HG03460 (cell line): Measurements from ENCODE around the gene FNDC3A.
"Not testable (repeated sequence)": the region's sequence is repeated elsewhere in the genome, so short reads cannot be mapped to it uniquely, and the experiment has no call there.

ENCODE experiments used
- ATAC-seq: cut with Tn5 transposase; IDR thresholded peaks from one replicate; pipeline ENCODE4 v1.9.1; 2021; ENCODE audit not compliant: unreplicated experiment

The FNDC3A gene

GRCh38 chr13:48976576-48977285 lies 1.0 kb downstream of the FNDC3A start:
- ATAC-seq = peak; percentile 2

GRCh38 chr13:48977286-48977625 lies 1.5 kb downstream of the FNDC3A start:
- no peak for ATAC-seq

DNA sequence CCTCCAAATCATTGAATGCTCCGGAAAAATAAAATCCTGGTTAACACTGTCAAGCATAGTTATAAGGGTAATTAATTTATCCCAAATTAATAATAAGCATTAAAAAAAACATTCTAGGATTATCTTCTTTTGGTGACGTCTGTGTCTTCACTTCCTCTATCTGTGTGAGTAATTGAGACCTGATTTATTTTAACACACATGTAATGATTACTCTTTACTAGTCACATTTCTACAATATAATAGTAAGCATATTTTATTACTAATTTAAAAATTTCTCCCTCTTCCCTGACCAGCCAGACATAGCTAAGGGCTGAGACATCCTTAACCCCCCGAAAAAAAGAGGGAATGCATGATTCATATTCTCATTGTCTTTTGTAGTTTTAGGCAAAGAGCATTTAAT lies 2.3 kb downstream of the FNDC3A start:
- no peak for ATAC-seq

GRCh38 chr13:48978942-48979601 lies 3.4 kb downstream of the FNDC3A start:
- ATAC-seq = no peak

DNA sequence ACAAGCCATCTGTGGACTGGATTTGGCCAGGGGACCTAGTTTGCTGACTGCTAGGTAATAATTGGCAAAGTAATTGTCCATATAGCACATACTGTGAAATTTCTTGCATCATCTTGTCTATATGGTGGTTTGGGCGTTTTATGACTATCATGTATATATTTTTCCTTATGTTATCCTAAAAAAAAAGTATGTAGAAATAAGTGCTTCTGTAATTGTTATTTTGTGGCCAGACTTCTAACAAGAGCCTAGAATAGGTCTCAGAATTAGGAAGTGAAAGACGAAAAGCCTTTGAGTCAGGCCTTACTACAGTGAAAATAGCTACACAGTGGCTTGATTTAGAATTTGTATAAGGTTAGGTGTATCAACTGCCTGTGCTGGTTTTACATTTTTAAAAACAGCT lies 4.2 kb downstream of the FNDC3A start:
- peak; percentile 55 for ATAC-seq

- ATAC-seq = no peak
Measured at GRCh38 chr13:48983331-48983730, 7.6 kb downstream of the FNDC3A start.

- no peak for ATAC-seq
Measured at GRCh38 chr13:48985756-48986155, 10.0 kb downstream of the FNDC3A start.

DNA sequence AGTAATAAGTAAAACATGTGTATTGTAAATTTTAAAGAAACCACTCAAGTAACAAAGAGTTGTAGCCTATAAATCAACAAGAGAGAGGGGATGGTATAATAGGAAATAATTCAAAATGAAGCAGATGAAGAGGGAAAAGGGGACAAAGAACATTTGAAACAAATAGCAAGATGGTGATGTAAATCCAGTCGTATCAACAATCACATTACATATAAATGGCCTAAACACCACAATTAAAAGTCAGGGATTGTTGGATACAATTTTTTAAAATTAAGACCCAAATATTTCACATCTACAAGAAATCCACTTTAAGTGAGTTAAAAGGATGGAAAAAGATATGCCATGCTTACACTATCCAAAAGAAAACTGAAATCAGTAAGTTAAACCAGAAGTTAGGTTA lies 15.2 kb downstream of the FNDC3A start:
- no peak for ATAC-seq

DNA sequence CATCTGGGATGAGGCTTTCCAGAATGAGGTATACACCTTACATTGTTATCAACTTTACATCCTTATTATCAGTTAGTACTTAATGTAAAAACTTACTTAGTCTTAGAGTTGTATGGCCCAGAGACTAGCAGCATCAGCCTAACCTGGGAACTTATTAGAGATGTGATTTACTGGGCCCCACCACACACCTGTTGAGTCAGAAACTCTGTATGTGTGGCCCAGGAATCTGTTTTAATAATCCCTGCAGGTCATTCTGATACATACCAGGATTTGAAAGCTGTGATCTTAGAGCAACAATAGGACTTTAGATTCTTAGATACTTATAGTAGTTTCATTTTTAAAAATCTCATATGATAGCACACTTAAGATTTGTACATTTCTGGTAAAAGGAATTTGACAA lies 17.4 kb downstream of the FNDC3A start:
- no peak for ATAC-seq

GRCh38 chr13:48994706-48995105 lies 19.0 kb downstream of the FNDC3A start:
- ATAC-seq = peak; percentile 84

DNA sequence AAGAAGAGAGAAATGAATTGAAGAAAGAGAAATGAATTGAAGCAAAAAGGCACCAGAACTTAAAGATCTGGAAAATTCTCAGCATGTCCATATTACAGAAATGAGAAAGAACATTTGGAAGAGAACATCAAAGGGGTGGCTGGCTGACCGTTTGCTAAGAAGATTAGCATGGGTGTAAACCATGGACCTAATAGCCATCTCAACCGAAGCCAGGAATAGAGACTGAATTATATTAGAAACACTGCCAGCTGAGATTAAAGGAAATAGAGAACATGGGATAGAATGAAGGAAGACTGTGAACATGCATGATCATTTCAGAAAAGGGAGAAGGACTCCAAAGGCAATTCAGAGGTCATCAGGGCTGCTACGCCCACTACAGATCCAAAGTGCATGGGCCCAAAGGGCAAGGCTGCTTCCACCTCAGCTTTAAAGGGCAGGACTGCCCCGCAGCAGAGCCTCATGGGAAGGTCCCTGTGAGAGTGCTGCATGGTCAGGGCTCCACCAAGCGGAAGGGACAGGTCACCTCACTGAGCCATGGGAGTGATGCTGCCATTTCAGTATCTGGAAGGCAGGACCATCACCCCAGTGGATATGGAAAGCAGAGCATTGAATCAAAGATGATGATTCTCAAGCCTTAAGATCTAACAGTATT lies 23.1 kb downstream of the FNDC3A start:
- ATAC-seq = no peak

DNA sequence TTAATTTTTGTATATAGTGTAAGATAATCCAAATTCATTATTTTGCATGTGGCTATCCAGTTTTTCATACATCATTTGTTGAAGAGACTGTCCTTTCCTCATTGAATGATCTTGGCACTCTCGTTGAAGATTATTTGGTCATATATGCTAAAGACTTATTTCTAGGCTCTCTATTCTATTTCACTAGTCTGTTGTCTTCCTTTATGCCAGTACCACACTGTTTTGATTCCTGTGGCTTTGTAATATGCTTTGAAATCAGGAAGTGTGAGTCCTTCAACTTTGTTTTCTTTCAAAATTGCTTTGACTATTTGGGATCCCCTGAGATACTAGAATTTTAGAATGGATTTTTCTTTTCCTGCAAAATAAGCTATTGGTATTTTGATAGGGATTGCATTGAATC lies 24.5 kb downstream of the FNDC3A start:
- no peak for ATAC-seq

DNA sequence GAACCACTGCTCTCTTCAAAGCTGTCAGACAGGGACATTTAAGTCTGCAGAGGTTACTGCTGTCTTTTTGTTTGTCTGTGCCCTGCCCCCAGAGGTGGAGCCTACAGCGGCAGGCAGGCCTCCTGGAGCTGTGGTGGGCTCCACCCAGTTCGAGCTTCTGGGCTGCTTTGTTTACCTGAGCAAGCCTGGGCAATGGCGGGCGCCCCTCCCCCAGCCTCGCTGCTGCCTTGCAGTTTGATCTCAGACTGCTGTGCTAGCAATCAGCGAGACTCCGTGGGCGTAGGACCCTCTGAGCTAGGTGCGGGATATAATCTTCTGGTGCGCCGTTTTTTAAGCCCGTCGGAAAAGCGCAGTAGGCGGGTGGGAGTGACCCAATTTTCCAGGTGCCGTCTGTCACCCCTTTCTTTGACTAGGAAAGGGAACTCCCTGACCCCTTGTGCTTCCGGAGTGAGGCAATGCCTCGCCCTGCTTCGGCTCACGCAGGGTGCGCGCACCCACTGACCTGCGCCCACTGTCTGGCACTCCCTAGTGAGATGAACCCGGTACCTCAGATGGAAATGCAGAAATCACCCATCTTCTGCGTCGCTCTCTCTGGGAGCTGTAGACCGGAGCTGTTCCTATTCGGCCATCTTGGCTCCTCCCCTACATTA lies 43.4 kb downstream of the FNDC3A start:
- ATAC-seq = not testable (repeated sequence)

- no peak for ATAC-seq
Measured at GRCh38 chr13:49020328-49020727, 44.6 kb downstream of the FNDC3A start.

DNA sequence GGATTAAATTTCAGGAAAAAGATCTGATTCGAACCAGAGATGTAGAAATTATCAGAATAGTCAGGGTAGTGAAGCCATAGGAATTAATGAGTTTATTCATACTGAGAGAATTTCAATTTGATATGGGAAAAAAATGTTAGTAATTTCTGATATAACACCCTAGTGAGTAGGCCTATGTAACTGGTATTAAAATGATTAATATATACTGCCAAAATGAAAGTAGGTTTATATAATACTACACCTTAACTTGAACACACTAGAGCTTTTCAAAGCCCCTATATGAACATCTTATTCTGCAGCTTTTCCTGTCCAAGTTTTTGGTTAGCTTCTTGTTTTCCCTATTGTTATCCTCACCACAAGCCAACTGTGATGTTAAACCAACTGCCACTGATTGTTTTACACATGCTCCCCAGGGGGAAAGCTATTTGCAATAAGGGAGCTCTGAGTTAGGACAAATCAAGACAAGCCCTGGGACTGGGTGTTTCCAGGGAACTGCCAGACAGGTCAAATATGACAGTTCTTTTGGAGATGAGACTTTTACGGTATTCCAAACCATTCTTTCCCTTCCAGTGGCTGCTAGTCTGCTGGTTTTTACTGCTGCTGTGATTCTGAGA lies 45.3 kb downstream of the FNDC3A start:
- ATAC-seq = no peak

DNA sequence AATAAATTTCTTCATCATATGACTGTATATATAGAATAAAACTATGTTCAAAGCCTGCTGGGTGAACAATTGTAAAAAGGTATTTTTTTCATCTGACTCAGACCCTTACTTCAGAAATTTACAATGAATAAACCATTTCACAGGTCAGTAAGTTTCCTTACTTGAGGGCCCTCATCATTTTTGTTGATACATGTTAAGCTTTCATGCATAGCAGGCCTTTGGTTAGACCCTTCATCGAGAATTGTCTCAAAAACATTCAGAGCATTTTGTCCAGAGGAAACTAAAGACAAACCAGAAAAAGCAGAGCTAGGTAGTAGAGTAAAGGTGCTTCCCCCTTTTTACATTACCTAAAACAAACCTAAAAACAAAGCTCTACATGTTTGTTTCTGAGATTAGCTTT lies 46.2 kb downstream of the FNDC3A start:
- ATAC-seq = no peak

- ATAC-seq = no peak
Measured at GRCh38 chr13:49022472-49023144, 46.9 kb downstream of the FNDC3A start.

GRCh38 chr13:49023431-49023830 lies 47.7 kb downstream of the FNDC3A start:
- ATAC-seq = no peak

GRCh38 chr13:49026851-49027250 lies 51.1 kb downstream of the FNDC3A start:
- ATAC-seq = no peak

GRCh38 chr13:49029570-49029969 lies 53.9 kb downstream of the FNDC3A start:
- no peak for ATAC-seq

DNA sequence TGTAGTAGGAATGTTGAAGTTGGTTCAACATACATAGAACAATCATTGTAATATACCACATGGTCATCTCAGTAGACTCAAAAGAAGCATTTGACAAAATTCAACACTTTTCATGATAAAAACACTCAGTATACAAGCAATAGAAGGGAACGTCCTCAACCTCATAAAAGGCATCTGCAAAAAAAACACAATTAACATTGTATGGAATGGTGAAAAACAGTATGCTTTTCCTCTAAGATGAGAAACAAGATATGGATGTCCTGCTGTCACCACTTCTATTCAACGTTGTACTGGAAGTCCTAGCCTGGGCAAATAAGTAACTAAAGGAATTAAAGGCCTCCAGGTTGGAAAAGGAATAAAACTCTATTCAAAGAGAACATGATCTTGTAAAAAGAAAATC lies 54.5 kb downstream of the FNDC3A start:
- no peak for ATAC-seq
